Prostate gland (tissue), 2 donors: ENCODE results near the gene C20orf173.

Experiments used
- CTCF ChIP-seq, 4 experiments: fragments of 200-600 bp in 2 of 4; fragments of 450-650 bp in 2 of 4; sonication (generic) in 2 of 4; IDR thresholded peaks; 1 replicate in 3 of 4; 2 replicates in 1 of 4; pipeline ENCODE4 v1.5.1; 2016 to 2019; ENCODE audit warnings: antibody characterized with exemption in 4 of 4, mild to moderate bottlenecking in 2 of 4, moderate library complexity in 2 of 4
- POLR2A ChIP-seq: fragments of 450-650 bp; IDR thresholded peaks from one replicate; pipeline ENCODE4 v1.6.1; 2016; ENCODE audit warnings: antibody characterized with exemption, mild to moderate bottlenecking

DNA sequence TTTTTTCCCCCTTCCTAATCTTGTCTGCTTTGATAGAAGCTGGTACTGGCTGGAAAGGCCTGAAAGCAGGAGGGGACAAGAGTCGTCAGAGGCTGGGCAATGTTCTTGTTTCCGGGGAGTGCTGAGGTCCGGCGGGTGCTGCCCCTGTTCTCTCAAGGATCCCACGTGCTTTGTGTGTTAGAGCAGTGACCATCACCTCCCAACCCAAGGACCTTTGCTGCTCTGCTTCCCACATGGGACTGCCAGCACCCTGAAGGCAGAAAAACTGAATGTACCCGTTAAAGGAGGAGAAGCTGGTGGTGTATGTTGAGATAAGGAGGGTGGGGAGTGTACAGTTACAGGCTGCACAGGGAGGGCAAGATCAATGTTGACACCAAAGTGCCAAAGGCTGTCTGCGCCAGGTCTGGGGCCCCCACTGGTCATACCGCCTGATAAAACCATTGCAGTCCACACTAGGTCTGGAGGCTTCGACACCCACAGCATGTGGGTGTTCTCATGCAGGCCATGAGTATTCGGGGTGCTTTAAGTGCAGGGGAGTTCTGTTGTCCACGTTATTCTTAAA is 15.0 kb downstream of the C20orf173 start:
- TF ChIP-seq CTCF (IDR thresholded peaks at IDR 0.05), result no peak
- TF ChIP-seq POLR2A, result no peak
